ENCODE data around the gene CACNA1C.

DNA sequence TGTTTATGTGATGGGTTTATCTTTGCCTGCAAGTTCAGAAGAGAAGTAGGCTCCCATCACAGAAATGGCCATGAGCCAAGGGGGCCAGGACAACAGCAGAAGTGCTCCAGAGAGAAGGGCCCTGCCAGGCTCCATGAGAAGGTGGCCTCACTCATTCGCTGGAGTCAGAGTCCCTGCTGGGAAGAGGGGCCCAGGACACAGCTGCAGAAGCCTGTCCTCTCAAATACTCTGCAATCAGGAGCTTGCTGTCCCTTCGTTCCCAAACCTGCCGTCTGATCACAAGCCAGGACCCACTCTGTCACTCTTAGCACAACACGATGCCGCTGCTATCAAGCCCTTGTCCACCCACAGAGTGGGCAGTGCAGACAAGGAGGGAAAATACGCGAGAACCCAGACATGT, 435.8 kb downstream of the CACNA1C start:
- TF ChIP-seq, protein P1, sequence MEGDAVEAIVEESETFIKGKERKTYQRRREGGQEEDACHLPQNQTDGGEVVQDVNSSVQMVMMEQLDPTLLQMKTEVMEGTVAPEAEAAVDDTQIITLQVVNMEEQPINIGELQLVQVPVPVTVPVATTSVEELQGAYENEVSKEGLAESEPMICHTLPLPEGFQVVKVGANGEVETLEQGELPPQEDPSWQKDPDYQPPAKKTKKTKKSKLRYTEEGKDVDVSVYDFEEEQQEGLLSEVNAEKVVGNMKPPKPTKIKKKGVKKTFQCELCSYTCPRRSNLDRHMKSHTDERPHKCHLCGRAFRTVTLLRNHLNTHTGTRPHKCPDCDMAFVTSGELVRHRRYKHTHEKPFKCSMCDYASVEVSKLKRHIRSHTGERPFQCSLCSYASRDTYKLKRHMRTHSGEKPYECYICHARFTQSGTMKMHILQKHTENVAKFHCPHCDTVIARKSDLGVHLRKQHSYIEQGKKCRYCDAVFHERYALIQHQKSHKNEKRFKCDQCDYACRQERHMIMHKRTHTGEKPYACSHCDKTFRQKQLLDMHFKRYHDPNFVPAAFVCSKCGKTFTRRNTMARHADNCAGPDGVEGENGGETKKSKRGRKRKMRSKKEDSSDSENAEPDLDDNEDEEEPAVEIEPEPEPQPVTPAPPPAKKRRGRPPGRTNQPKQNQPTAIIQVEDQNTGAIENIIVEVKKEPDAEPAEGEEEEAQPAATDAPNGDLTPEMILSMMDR (conservative IDR thresholded peaks at IDR 0.05; ENCODE audit: low read depth, low read length) = no peak
- no peak for TF ChIP-seq EZH2 (IDR thresholded peaks at IDR 0.05; ENCODE audit: borderline replicate concordance, low read depth, low read length, poor library complexity, severe bottlenecking)

All from A673 (cell line).